PC-9 (cell line): ENCODE results near the gene AIFM1. TPM values are rescaled to one million over a fixed set of nuclear protein-coding genes. Genes with fewer than 3 reads are reported as not detected.

Experiments used
- BruUV-seq: library from RNA; stranded (reverse); fragments of 400-500 nt; replicated peaks from 2 replicates; lab custom pipeline; 2021; lab: Mats Ljungman, UMichigan
- CTCF ChIA-PET: fragments of 300-600 bp; sonication (Branson Sonifier 250); formaldehyde crosslinking; loops from one replicate; lab custom pipeline; 2022; ENCODE audit warnings: antibody characterized with exemption; lab: Charles Lee
- POLR2A ChIA-PET: fragments of 300-600 bp; sonication (Branson Sonifier 250); formaldehyde crosslinking; loops from one replicate; lab custom pipeline; 2022; ENCODE audit warnings: antibody characterized with exemption; ENCODE audit not compliant: unreplicated experiment; lab: Charles Lee
- DNase-seq, 2 experiments: peaks; one replicate each; pipeline versions ENCODE4 v3.0.0 to v3.0.0-alpha.2; 2015 to 2022; ENCODE audit warnings: mixed read lengths in 1 of 2
- H2AFZ ChIP-seq: fragments of 200-600 bp; sonication (generic); 2 replicates; pipeline ENCODE4 v1.8.1; 2017; ENCODE audit warnings: antibody characterized with exemption
- H3F3A ChIP-seq: fragments of 200-600 bp; sonication (generic); 2 replicates; pipeline ENCODE4 v1.8.1; 2017; ENCODE audit warnings: antibody characterized with exemption, mild to moderate bottlenecking, low read depth; ENCODE audit not compliant: insufficient read depth
- H3K27ac ChIP-seq: fragments of 200-600 bp; sonication (generic); 2 replicates; pipeline ENCODE4 v1.6.1; 2016; ENCODE audit warnings: mixed run types
- H3K27me3 ChIP-seq: fragments of 200-600 bp; sonication (generic); 2 replicates; pipeline ENCODE4 v1.6.1; 2016; ENCODE audit warnings: low read depth, mixed run types; ENCODE audit not compliant: insufficient read depth
- H3K36me3 ChIP-seq: fragments of 200-600 bp; sonication (generic); 2 replicates; pipeline ENCODE4 v1.6.1; 2016; ENCODE audit warnings: low read depth, mixed run types
- H3K4me1 ChIP-seq: fragments of 200-600 bp; sonication (generic); replicated peaks from 2 replicates; pipeline ENCODE4 v1.6.1; 2016; ENCODE audit warnings: mixed run types; ENCODE audit not compliant: insufficient read depth
- H3K4me2 ChIP-seq: fragments of 200-600 bp; sonication (generic); 2 replicates; pipeline ENCODE4 v1.6.1; 2017; ENCODE audit warnings: mixed run types
- H3K4me3 ChIP-seq: fragments of 200-600 bp; sonication (generic); 2 replicates; pipeline ENCODE4 v1.6.1; 2016; ENCODE audit warnings: mixed run types
- H3K79me2 ChIP-seq: fragments of 200-600 bp; sonication (generic); 2 replicates; pipeline ENCODE4 v1.6.1; 2017; ENCODE audit warnings: low read depth, mixed run types
- H3K9me2 ChIP-seq: fragments of 200-600 bp; sonication (generic); 2 replicates; pipeline ENCODE4 v1.8.1; 2017; ENCODE audit warnings: mild to moderate bottlenecking; ENCODE audit not compliant: insufficient read depth
- H3K9me3 ChIP-seq: fragments of 200-600 bp; sonication (generic); 2 replicates; pipeline ENCODE4 v1.8.1; 2016; ENCODE audit warnings: low read depth; ENCODE audit not compliant: insufficient read depth
- H4K20me1 ChIP-seq: fragments of 200-600 bp; sonication (generic); 2 replicates; pipeline ENCODE4 v1.8.1; 2017; ENCODE audit not compliant: insufficient read depth
- CTCF ChIP-seq: fragments of 200-600 bp; sonication (generic); conservative IDR thresholded peaks from 2 replicates; pipeline ENCODE4 v1.6.1; 2017; ENCODE audit warnings: mixed run types, antibody characterized with exemption, mild to moderate bottlenecking, moderate library complexity
- EZH2 ChIP-seq: fragments of 200-600 bp; sonication (generic); IDR thresholded peaks from 2 replicates; pipeline ENCODE4 v1.8.0; 2017; ENCODE audit warnings: antibody characterized with exemption, low read depth
- intact Hi-C: fragments of 100-400 bp; cut with micrococcal nuclease; formaldehyde crosslinking; loops from one replicate; pipeline ENCODE4 v1.10.0; 2022; ENCODE audit not compliant: unreplicated experiment
- total RNA-seq: library from RNA; stranded (reverse); gene quantifications from 2 replicates; pipeline ENCODE4 v1.2.3, GENCODE V29; 2021

AIFM1 gene
- total RNA-seq, 1 experiment from 2014 or later: 83.3 TPM

- TF ChIP-seq EZH2 (no peak), CTCF (no peak)
- H3K27ac ChIP-seq: peak overlapping the region; percentile 66
- intact Hi-C loops: no loop called here
- no peaks in the 10 kb centered on the region for H3K36me3 ChIP-seq
- peak overlapping the region; percentile 45; the same call in 1 of the 2 replicates for H2AFZ ChIP-seq
- no peaks in the 10 kb centered on the region for H3K9me2 ChIP-seq
- H3K27me3 ChIP-seq: no peaks in the 10 kb centered on the region
- no TSS peak for BruUV-seq
- peaks cover 27% of the 10 kb centered on the region for H3F3A ChIP-seq
- H3K79me2 ChIP-seq: no peaks in the 10 kb centered on the region
- peak overlapping the region; percentile 81 for H3K4me2 ChIP-seq
- no peaks in the 10 kb centered on the region for H4K20me1 ChIP-seq
- no peak for DNase-seq
- peaks cover 75% of the 10 kb centered on the region for H3K4me1 ChIP-seq
- peak overlapping the region; percentile 51; the same call in 1 of the 2 replicates for H3K4me3 ChIP-seq
- H3K9me3 ChIP-seq: no peaks in the 10 kb centered on the region
- ChIA-PET POLR2A (no interaction called here), CTCF (no interaction called here)
Observed at GRCh38 chrX:130120321-130120731, 45.3 kb downstream of the AIFM1 start.

- H3K79me2 ChIP-seq: no peaks in the 10 kb centered on the region
- intact Hi-C loops: no loop called here
- peaks cover 34% of the 10 kb centered on the region for H3F3A ChIP-seq
- peaks cover 78% of the 10 kb centered on the region for H3K4me1 ChIP-seq
- no peak overlapping the region for H2AFZ ChIP-seq
- no peaks in the 10 kb centered on the region for H3K36me3 ChIP-seq
- H3K27ac ChIP-seq: no peak overlapping the region
- peak overlapping the region; percentile 81 for H3K4me2 ChIP-seq
- H3K9me2 ChIP-seq: no peaks in the 10 kb centered on the region
- no peak overlapping the region for H3K4me3 ChIP-seq
- no TSS peak for BruUV-seq
- H4K20me1 ChIP-seq: no peaks in the 10 kb centered on the region
- TF ChIP-seq EZH2: no peak
- no peak for TF ChIP-seq CTCF
- CTCF ChIA-PET: interaction anchor here (0.6 to 0.7 kb wide), 2 partner anchors 59 to 84 kb away, joined by 4 read pairs; no protein-coding TSS in a partner anchor
- no peaks in the 10 kb centered on the region for H3K27me3 ChIP-seq
- DNase-seq: no peak
- no peaks in the 10 kb centered on the region for H3K9me3 ChIP-seq
- POLR2A ChIA-PET: no interaction called here
Observed at GRCh38 chrX:130119312-130119898, 46.2 kb downstream of the AIFM1 start.

GRCh38 chrX:130118441-130119311 lies 47.0 kb downstream of the AIFM1 start:
- BruUV-seq: no TSS peak
- H3K27me3 ChIP-seq: no peaks in the 10 kb centered on the region
- no peaks in the 10 kb centered on the region for H3K9me2 ChIP-seq
- POLR2A ChIA-PET: no interaction called here
- H3K79me2 ChIP-seq: no peaks in the 10 kb centered on the region
- H3F3A ChIP-seq: peaks cover 39% of the 10 kb centered on the region
- CTCF ChIA-PET: interaction anchor here (0.7 kb wide), 1 partner anchor 85 kb away, joined by 4 read pairs; no protein-coding TSS in a partner anchor
- intact Hi-C loops: no loop called here
- H3K4me1 ChIP-seq: peaks cover 85% of the 10 kb centered on the region
- peak overlapping the region; percentile 81 for H3K4me2 ChIP-seq
- H3K9me3 ChIP-seq: no peaks in the 10 kb centered on the region
- no peak overlapping the region for H2AFZ ChIP-seq
- H3K27ac ChIP-seq: peak overlapping the region; percentile 66
- DNase-seq: peak; percentile 71 to 85
- no peak for TF ChIP-seq EZH2
- TF ChIP-seq CTCF: no peak
- no peaks in the 10 kb centered on the region for H4K20me1 ChIP-seq
- H3K36me3 ChIP-seq: no peaks in the 10 kb centered on the region
- peak overlapping the region; percentile 30; the same call in 1 of the 2 replicates for H3K4me3 ChIP-seq
